Trophoblast cell (in vitro differentiated cells and primary cell): ENCODE results near the gene PCDH18.
A peak's percentile ranks its signal among the peaks of the same experiment; 100 is the strongest.

ENCODE experiments used
- DNase-seq, 2 donors: peaks; one replicate each; pipeline ENCODE4 v3.0.0-alpha.2; 2016
- H2AFZ ChIP-seq: 2 replicates; pipeline ENCODE4 v1.6.1; 2013; ENCODE audit warnings: low read length, moderate library complexity, mild to moderate bottlenecking; ENCODE audit not compliant: insufficient read depth, poor library complexity
- H2AK5ac ChIP-seq: 2 replicates; pipeline ENCODE4 v1.6.1; 2013; ENCODE audit warnings: mild to moderate bottlenecking, low read length
- H2BK120ac ChIP-seq: 2 replicates; pipeline ENCODE4 v1.6.1; 2013; ENCODE audit warnings: low read length, mild to moderate bottlenecking, moderate library complexity; ENCODE audit not compliant: insufficient read depth, poor library complexity
- H2BK12ac ChIP-seq: 2 replicates; pipeline ENCODE4 v1.6.1; 2013; ENCODE audit warnings: mild to moderate bottlenecking, low read length, moderate library complexity
- H2BK5ac ChIP-seq: 2 replicates; pipeline ENCODE4 v1.6.1; 2013; ENCODE audit warnings: low read length, low read depth, moderate library complexity, mild to moderate bottlenecking; ENCODE audit not compliant: poor library complexity
- H3K14ac ChIP-seq: 2 replicates; pipeline ENCODE4 v1.6.1; 2013; ENCODE audit warnings: mild to moderate bottlenecking, low read length
- H3K18ac ChIP-seq: 2 replicates; pipeline ENCODE4 v1.6.1; 2013; ENCODE audit warnings: mild to moderate bottlenecking, low read length
- H3K23ac ChIP-seq: 2 replicates; pipeline ENCODE4 v1.6.1; 2013; ENCODE audit warnings: low read length
- H3K27ac ChIP-seq: 2 replicates; pipeline ENCODE4 v1.5.1; 2013; ENCODE audit warnings: low read depth, mild to moderate bottlenecking, inconsistent platforms, low read length, moderate library complexity
- H3K27me3 ChIP-seq: 2 replicates; pipeline ENCODE4 v1.6.1; 2013; ENCODE audit warnings: inconsistent platforms, mild to moderate bottlenecking, low read length, moderate library complexity; ENCODE audit not compliant: insufficient read depth
- H3K36me3 ChIP-seq, 2 experiments: 1 replicate in 1 of 2; 2 replicates in 1 of 2; pipeline ENCODE4 v1.6.1; 2013; ENCODE audit warnings: low read length in 2 of 2, mild to moderate bottlenecking in 2 of 2, moderate library complexity in 1 of 2; ENCODE audit not compliant: insufficient read depth in 2 of 2, control insufficient read depth in 1 of 2
- H3K4ac ChIP-seq: 2 replicates; pipeline ENCODE4 v1.6.1; 2013; ENCODE audit warnings: low read depth, mild to moderate bottlenecking, low read length, moderate library complexity
- H3K4me1 ChIP-seq, 2 experiments: 1 replicate in 1 of 2; 2 replicates in 1 of 2; pipeline ENCODE4 v1.6.1; 2013; ENCODE audit warnings: low read length in 2 of 2, mild to moderate bottlenecking in 2 of 2, moderate library complexity in 1 of 2; ENCODE audit not compliant: insufficient read depth in 2 of 2, control insufficient read depth in 1 of 2
- H3K4me2 ChIP-seq: 2 replicates; pipeline ENCODE4 v1.6.1; 2013; ENCODE audit warnings: inconsistent platforms, mild to moderate bottlenecking, low read length, moderate library complexity
- H3K4me3 ChIP-seq: 2 replicates; pipeline ENCODE4 v1.5.1; 2013; ENCODE audit warnings: mild to moderate bottlenecking, low read depth, low read length, inconsistent platforms
- H3K79me1 ChIP-seq: one replicate; pipeline ENCODE4 v1.6.1; 2013; ENCODE audit warnings: low read length
- H3K79me2 ChIP-seq: 2 replicates; pipeline ENCODE4 v1.6.1; 2013; ENCODE audit warnings: low read length, mild to moderate bottlenecking; ENCODE audit not compliant: control insufficient read depth, insufficient read depth, poor library complexity
- H3K9ac ChIP-seq: 2 replicates; pipeline ENCODE4 v1.6.1; 2013; ENCODE audit warnings: mild to moderate bottlenecking, low read length
- H3K9me3 ChIP-seq: 2 replicates; pipeline ENCODE4 v1.6.1; 2013; ENCODE audit warnings: low read depth, mild to moderate bottlenecking, control low read depth, inconsistent platforms, low read length; ENCODE audit not compliant: insufficient read depth
- H4K12ac ChIP-seq: 2 replicates; pipeline ENCODE4 v1.6.1; 2013; ENCODE audit warnings: low read depth, mild to moderate bottlenecking, low read length, moderate library complexity
- H4K8ac ChIP-seq: 2 replicates; pipeline ENCODE4 v1.6.1; 2013; ENCODE audit warnings: low read depth, mild to moderate bottlenecking, low read length, moderate library complexity
- H4K91ac ChIP-seq: one replicate; pipeline ENCODE4 v1.6.1; 2013; ENCODE audit warnings: low read depth, mild to moderate bottlenecking, low read length, moderate library complexity
- WGBS: extraction: QIAGEN DNeasy Blood & Tissue Kit; methylation state at CpG from one replicate; pipeline ENCODE4 v1.1.7; 2013; ENCODE audit warnings: missing lambda C conversion rate; ENCODE audit not compliant: insufficient read length, insufficient coverage; ENCODE audit errors: extremely low coverage; 5-methylcytosine and 5-hydroxymethylcytosine counted together

Gene PCDH18

GRCh38 chr4:137559801-137560200 lies 27.5 kb upstream of the PCDH18 start:
- H3K4me1 ChIP-seq, result no peaks in the 10 kb centered on the region
- H4K12ac ChIP-seq, result no peak overlapping the region
- no peak overlapping the region for H3K9ac ChIP-seq
- no peak overlapping the region for H3K18ac ChIP-seq
- no peak overlapping the region for H3K4me2 ChIP-seq
- no peak overlapping the region for H3K27ac ChIP-seq
- no peaks in the 10 kb centered on the region for H3K36me3 ChIP-seq
- H2BK120ac ChIP-seq, result no peak overlapping the region
- H3K79me1 ChIP-seq, result no peaks in the 10 kb centered on the region
- no peak overlapping the region for H4K8ac ChIP-seq
- no peak overlapping the region for H3K23ac ChIP-seq
- H3K4ac ChIP-seq, result no peak overlapping the region
- no peaks in the 10 kb centered on the region for H3K9me3 ChIP-seq
- H2BK5ac ChIP-seq, result no peak overlapping the region
- no peak overlapping the region for H3K4me3 ChIP-seq
- no CpG with 5 or more reads among the region's 1 CpG for WGBS
- H2AK5ac ChIP-seq, result no peak overlapping the region
- no peaks in the 10 kb centered on the region for H3K79me2 ChIP-seq
- H4K91ac ChIP-seq, result no peak overlapping the region
- no peak overlapping the region for H2AFZ ChIP-seq
- H2BK12ac ChIP-seq, result no peak overlapping the region
- no peak for DNase-seq
- H3K27me3 ChIP-seq, result no peaks in the 10 kb centered on the region
- H3K14ac ChIP-seq, result no peak overlapping the region

DNA sequence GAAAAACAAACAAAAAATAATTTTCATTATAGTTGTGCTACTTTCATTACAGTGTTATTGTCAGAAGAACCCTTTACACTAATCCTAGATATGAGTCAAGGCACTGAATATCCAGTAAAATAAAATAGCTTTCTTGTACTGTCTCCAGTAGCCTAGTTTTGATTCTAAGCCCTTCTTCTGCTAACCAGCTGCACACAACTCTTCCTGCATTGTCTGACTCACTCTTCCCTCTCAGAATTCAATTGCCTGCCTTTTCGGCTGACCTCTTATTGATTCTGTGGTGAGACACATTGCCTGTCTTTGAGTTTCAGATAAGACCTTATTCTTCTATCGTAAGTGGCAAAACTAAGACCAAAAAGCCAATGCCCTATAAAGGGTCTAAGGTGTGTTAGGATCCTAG lies 26.7 kb upstream of the PCDH18 start:
- no peak overlapping the region for H2BK120ac ChIP-seq
- H3K9ac ChIP-seq, result no peak overlapping the region
- H4K8ac ChIP-seq, result no peak overlapping the region
- H3K4me2 ChIP-seq, result no peak overlapping the region
- no peak for DNase-seq
- no peak overlapping the region for H3K4me3 ChIP-seq
- no peak overlapping the region for H2AFZ ChIP-seq
- H3K14ac ChIP-seq, result no peak overlapping the region
- H3K4ac ChIP-seq, result no peak overlapping the region
- no peak overlapping the region for H4K91ac ChIP-seq
- H3K79me2 ChIP-seq, result no peaks in the 10 kb centered on the region
- H3K27ac ChIP-seq, result no peak overlapping the region
- H3K18ac ChIP-seq, result no peak overlapping the region
- H2BK12ac ChIP-seq, result no peak overlapping the region
- no peaks in the 10 kb centered on the region for H3K79me1 ChIP-seq
- H3K9me3 ChIP-seq, result no peaks in the 10 kb centered on the region
- no CpG with 5 or more reads among the region's 2 CpGs for WGBS
- H3K4me1 ChIP-seq, result no peaks in the 10 kb centered on the region
- no peak overlapping the region for H2BK5ac ChIP-seq
- no peaks in the 10 kb centered on the region for H3K27me3 ChIP-seq
- no peak overlapping the region for H3K23ac ChIP-seq
- H2AK5ac ChIP-seq, result no peak overlapping the region
- H3K36me3 ChIP-seq, result no peaks in the 10 kb centered on the region
- H4K12ac ChIP-seq, result no peak overlapping the region

GRCh38 chr4:137545461-137545861 lies 13.2 kb upstream of the PCDH18 start:
- H3K36me3 ChIP-seq, result no peaks in the 10 kb centered on the region
- H3K27ac ChIP-seq, result no peak overlapping the region
- no peak overlapping the region for H2BK120ac ChIP-seq
- no peak overlapping the region for H4K91ac ChIP-seq
- no peaks in the 10 kb centered on the region for H3K4me1 ChIP-seq
- no peak overlapping the region for H3K23ac ChIP-seq
- DNase-seq, result peak; percentile 13 to 68
- H3K27me3 ChIP-seq, result no peaks in the 10 kb centered on the region
- no peaks in the 10 kb centered on the region for H3K79me1 ChIP-seq
- no peak overlapping the region for H3K4me2 ChIP-seq
- H2BK12ac ChIP-seq, result no peak overlapping the region
- no peak overlapping the region for H3K4me3 ChIP-seq
- no peaks in the 10 kb centered on the region for H3K79me2 ChIP-seq
- no peak overlapping the region for H3K14ac ChIP-seq
- no peak overlapping the region for H3K9ac ChIP-seq
- no peak overlapping the region for H4K8ac ChIP-seq
- H2AK5ac ChIP-seq, result no peak overlapping the region
- no CpG with 5 or more reads among the region's 4 CpGs for WGBS
- H4K12ac ChIP-seq, result no peak overlapping the region
- no peak overlapping the region for H3K18ac ChIP-seq
- no peak overlapping the region for H3K4ac ChIP-seq
- no peaks in the 10 kb centered on the region for H3K9me3 ChIP-seq
- no peak overlapping the region for H2AFZ ChIP-seq
- H2BK5ac ChIP-seq, result no peak overlapping the region

DNA sequence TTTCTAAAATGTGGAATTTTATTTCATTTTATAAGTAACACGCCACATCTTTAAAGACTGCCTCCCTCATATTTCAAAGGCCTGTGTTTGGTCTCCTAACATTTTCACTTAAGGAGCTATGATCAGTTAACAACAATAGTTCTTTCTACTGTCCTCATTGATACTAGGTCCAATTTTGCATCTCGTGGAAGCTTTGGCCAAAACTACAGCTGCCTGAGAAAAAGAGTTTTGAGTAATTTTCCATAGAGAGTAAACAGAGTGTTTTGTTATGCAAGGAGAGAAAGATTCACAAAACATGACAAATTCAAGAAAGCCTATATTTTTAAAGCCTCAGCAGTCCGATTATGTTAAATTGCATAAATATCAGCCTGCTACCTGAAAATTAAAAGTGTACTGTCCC lies 11.4 kb upstream of the PCDH18 start:
- H3K4ac ChIP-seq, result no peak overlapping the region
- no peaks in the 10 kb centered on the region for H3K9me3 ChIP-seq
- no peak for DNase-seq
- H3K4me3 ChIP-seq, result no peak overlapping the region
- H4K91ac ChIP-seq, result no peak overlapping the region
- H3K14ac ChIP-seq, result no peak overlapping the region
- H3K27me3 ChIP-seq, result no peaks in the 10 kb centered on the region
- H3K4me2 ChIP-seq, result no peak overlapping the region
- H4K12ac ChIP-seq, result no peak overlapping the region
- H3K18ac ChIP-seq, result no peak overlapping the region
- H3K4me1 ChIP-seq, result no peaks in the 10 kb centered on the region
- no CpG with 5 or more reads among the region's 3 CpGs for WGBS
- no peak overlapping the region for H3K27ac ChIP-seq
- H2AK5ac ChIP-seq, result no peak overlapping the region
- no peak overlapping the region for H3K23ac ChIP-seq
- no peaks in the 10 kb centered on the region for H3K36me3 ChIP-seq
- no peaks in the 10 kb centered on the region for H3K79me2 ChIP-seq
- H2AFZ ChIP-seq, result no peak overlapping the region
- no peak overlapping the region for H3K9ac ChIP-seq
- H2BK120ac ChIP-seq, result no peak overlapping the region
- H4K8ac ChIP-seq, result no peak overlapping the region
- no peak overlapping the region for H2BK12ac ChIP-seq
- H3K79me1 ChIP-seq, result no peaks in the 10 kb centered on the region
- H2BK5ac ChIP-seq, result no peak overlapping the region
